Pancreas (tissue), 10 donors: ENCODE data around the gene SMCHD1. TPM values are rescaled to one million over a fixed set of nuclear protein-coding genes. Genes with fewer than 3 reads are reported as not detected.

Experiments
- ATAC-seq, 4 donors: fragments of 200-7000 bp; cut with Tn5 transposase; one replicate each; pipeline versions ENCODE4 v1.8.0 to v1.9.1; 2020; ENCODE audit warnings: mild to moderate bottlenecking in 4 of 4, moderate library complexity in 4 of 4
- DNase-seq, 6 donors: peaks; one replicate each; pipeline ENCODE4 v3.0.0-alpha.2; 2020
- FAIRE-seq: peaks from 2 replicates; lab custom pipeline; 2012; peaks lifted over from hg19 to GRCh38; lab: Jason Lieb, UNC
- H3K27ac ChIP-seq, 4 donors: fragments of 200-600 bp; sonication (generic); 1 replicate in 3 of 4; 2 replicates in 1 of 4; pipeline versions ENCODE4 v1.5.0 to v1.8.0; 2020
- H3K27me3 ChIP-seq, 4 donors: fragments of 200-600 bp; one replicate each; pipeline ENCODE4 v1.8.0; 2021
- H3K36me3 ChIP-seq, 3 donors: fragments of 200-600 bp; sonication (generic) in 1 of 3; one replicate each; pipeline versions ENCODE4 v1.5.0 to v1.8.0; 2020 to 2021
- H3K4me1 ChIP-seq, 3 donors: fragments of 200-600 bp; one replicate each; pipeline ENCODE4 v1.8.0; 2021
- H3K4me3 ChIP-seq, 4 donors: fragments of 200-600 bp; sonication (generic) in 2 of 4; one replicate each; pipeline versions ENCODE4 v1.5.0 to v1.8.0; 2020 to 2021
- H3K9me3 ChIP-seq, 4 donors: fragments of 200-600 bp; one replicate each; pipeline ENCODE4 v1.8.0; 2021
- WGBS, 2 donors: extraction: QIAGEN DNeasy Blood & Tissue Kit; methylation state at CpG; one replicate each; pipeline ENCODE4 v1.1.7; 2013; 5-methylcytosine and 5-hydroxymethylcytosine counted together
- intact Hi-C, 3 donors: fragments of 100-400 bp; cut with DNase I; formaldehyde crosslinking; loops; one replicate each; pipeline versions ENCODE4 v1.11.1 to v1.14.2; 2022
- polyA plus RNA-seq, 2 donors: library from polyadenylated mRNA; stranded (reverse); fragments of 200-250 nt; gene quantifications; one replicate each; pipeline ENCODE4 v1.2.3, GENCODE V29; 2013
- total RNA-seq, 6 donors: library from RNA; stranded (reverse); fragmentation: NEBNext Ultra II Directional in 4 of 6; extraction: Animal tissue kit (Norgen Biotek cat#: 25700) in 4 of 6; gene quantifications; one replicate each; pipeline versions ENCODE4 v1.2.1 to v1.2.4, GENCODE V29; 2021 to 2023
- TF ChIP-seq, protein P1 (sequence below), 4 donors: fragments of 200-600 bp; sonication (generic) in 3 of 4; IDR thresholded peaks; one replicate each; pipeline versions ENCODE4 v1.5.0 to v1.8.0; 2021; ENCODE audit warnings: antibody characterized with exemption in 4 of 4
- donor health status: healthy with polysubstance abuse.
- donor health status: DM: no; HTN: no; CAD: no; lungs with moderate emphysema.
- donor health status: DM: no; HTN: no; CAD: no.
- donor health status: control.
- donor health status: control.
- donor health status: Bipolar disorder and iron deficiency.
- donor health status: DM: yes; HTN: yes; CAD: no.
- donor health status: DM: no; HTN: no; CAD: no.
- donor health status: DM: no; HTN: no; CAD: no.
- donor health status: DM: yes; HTN: yes; CAD: no.

SMCHD1 gene
- total RNA-seq (10 to 100 TPM; 22.9 to 32.7 (median 26.6) TPM), polyA plus RNA-seq (10 to 100 TPM in 1 of 2 donors, 1 to 10 TPM in 1; 6.6 to 10.6 TPM)

DNA sequence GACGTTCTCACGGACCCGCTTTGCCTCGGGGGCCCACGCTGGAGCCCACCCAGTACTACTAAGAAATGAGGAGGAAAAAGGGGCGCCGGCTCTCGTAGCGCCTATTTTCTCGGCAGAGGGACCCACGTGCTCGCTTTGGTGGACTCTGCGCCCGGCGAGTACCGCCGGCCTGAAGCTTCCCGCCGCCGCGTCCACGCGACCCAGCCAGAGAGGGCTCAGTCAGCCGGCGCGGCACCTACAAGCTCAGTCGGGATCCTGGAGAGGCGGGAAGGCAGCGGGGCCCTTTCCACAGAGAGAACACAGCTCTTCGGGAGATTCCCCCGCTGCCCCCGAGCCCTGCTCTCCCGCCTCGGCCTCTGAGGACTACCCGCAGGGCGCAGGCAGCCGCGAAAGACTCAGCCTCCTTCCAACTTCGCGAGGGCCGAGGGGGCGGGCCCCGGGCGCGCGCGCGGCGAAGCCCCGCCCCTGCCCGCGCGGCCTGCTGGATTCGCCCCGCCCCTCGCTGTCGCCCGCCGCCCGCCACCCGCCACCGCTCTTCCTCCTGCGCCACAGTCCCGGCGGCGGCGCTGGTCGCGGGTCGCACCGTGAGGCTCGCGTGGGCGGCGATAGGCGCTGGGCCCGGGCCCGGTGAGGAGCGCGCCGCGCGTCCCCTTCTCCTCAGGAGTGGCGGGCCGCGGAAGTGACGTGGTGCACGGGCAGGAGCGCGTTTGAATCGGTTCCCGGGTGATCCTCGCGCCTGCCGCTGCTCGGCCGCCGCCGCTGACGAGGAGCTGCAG lies at the start of gene SMCHD1:
Gene SMCHD1 (plus strand): TSS at position 549 of the 776 bp plus-strand sequence. CDS start 350 bp downstream, outside the sequence.
- peak within 1 kb of the TSS; percentile 86 to 98 (median 93) for H3K27ac ChIP-seq
- DNase-seq (peak; percentile 85 to 95 (median 90)), ATAC-seq (peak; percentile 71 to 86 (median 82)), FAIRE-seq (no peak)
- WGBS, 2 donors = 0% methylated on average over 49 to 100 of the region's 100 CpGs
- peaks cover 0 to 16% (median 9%) of the 10 kb centered on the region in 3 donors for H3K4me1 ChIP-seq
- intact Hi-C loops = no loop called here
- TF ChIP-seq, protein P1, sequence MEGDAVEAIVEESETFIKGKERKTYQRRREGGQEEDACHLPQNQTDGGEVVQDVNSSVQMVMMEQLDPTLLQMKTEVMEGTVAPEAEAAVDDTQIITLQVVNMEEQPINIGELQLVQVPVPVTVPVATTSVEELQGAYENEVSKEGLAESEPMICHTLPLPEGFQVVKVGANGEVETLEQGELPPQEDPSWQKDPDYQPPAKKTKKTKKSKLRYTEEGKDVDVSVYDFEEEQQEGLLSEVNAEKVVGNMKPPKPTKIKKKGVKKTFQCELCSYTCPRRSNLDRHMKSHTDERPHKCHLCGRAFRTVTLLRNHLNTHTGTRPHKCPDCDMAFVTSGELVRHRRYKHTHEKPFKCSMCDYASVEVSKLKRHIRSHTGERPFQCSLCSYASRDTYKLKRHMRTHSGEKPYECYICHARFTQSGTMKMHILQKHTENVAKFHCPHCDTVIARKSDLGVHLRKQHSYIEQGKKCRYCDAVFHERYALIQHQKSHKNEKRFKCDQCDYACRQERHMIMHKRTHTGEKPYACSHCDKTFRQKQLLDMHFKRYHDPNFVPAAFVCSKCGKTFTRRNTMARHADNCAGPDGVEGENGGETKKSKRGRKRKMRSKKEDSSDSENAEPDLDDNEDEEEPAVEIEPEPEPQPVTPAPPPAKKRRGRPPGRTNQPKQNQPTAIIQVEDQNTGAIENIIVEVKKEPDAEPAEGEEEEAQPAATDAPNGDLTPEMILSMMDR (IDR thresholded peaks at IDR 0.05) = no peak
- H3K9me3 ChIP-seq = no peaks in the 10 kb centered on the region
- no peaks in the 10 kb centered on the region for H3K27me3 ChIP-seq
- H3K4me3 ChIP-seq = peak within 1 kb of the TSS; percentile 80 to 88 (median 86)
- no peaks in the 10 kb centered on the region for H3K36me3 ChIP-seq

DNA sequence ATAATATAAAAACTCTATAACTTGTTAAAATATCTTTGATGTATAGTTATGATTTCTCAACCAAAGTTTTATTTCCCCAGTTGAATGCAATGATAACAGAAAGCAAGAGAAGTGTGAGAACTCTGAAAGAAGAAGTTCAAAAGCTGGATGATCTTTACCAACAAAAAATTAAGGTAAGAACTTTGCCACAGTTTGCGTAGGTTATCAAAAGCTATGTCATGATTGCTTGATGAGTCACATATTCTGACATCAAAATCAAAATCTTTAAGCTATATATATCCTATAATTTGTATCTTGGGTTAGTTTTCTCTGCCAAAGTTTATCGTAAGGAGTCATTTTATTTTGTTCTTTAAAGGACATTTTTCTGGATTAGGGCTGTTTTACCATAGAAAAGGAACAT lies 49.2 kb upstream of the SMCHD1 start:
- H3K27me3 ChIP-seq = no peaks in the 10 kb centered on the region
- H3K36me3 ChIP-seq = no peaks in the 10 kb centered on the region
- intact Hi-C loops = no loop called here
- no peak for FAIRE-seq
- H3K4me1 ChIP-seq = peaks cover 0 to 9% (median 3%) of the 10 kb centered on the region in 3 donors
- TF ChIP-seq, protein P1 (IDR thresholded peaks at IDR 0.05) = no peak
- ATAC-seq = no peak
- DNase-seq = no peak
- 80 to 85% methylated on average over 2 of the region's 2 CpGs for WGBS, 2 donors
- H3K27ac ChIP-seq = peak overlapping the region in 1 of 4 donors; percentile 34
- H3K4me3 ChIP-seq = no peak overlapping the region
- no peaks in the 10 kb centered on the region for H3K9me3 ChIP-seq

DNA sequence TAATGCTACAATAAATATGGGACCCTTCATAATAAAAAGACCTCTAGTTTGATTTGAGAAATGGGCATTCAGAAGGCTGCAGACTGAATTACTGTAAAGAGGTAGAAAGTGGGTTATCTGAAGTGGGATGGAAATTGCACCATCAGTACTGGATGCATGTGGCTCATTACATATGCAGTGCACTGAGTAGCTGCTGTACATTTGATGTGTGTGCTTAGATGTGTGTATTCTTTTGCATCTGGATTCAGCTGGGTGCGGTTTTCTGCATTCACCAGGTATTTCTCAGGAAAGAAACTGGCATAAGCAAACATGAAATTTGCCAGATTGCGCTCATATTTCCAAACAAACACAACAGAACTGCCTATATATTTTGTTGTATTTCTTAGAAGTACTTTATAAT lies 45.9 kb upstream of the SMCHD1 start:
- 97 to 100% methylated on average over 2 of the region's 2 CpGs for WGBS, 2 donors
- TF ChIP-seq, protein P1 (IDR thresholded peaks at IDR 0.05) = no peak
- no peaks in the 10 kb centered on the region for H3K36me3 ChIP-seq
- no peaks in the 10 kb centered on the region for H3K27me3 ChIP-seq
- FAIRE-seq (no peak), ATAC-seq (no peak), DNase-seq (no peak)
- no peak overlapping the region for H3K4me3 ChIP-seq
- no peak overlapping the region for H3K27ac ChIP-seq
- peaks cover 0 to 9% (median 3%) of the 10 kb centered on the region in 3 donors for H3K4me1 ChIP-seq
- intact Hi-C loops = no loop called here
- no peaks in the 10 kb centered on the region for H3K9me3 ChIP-seq

DNA sequence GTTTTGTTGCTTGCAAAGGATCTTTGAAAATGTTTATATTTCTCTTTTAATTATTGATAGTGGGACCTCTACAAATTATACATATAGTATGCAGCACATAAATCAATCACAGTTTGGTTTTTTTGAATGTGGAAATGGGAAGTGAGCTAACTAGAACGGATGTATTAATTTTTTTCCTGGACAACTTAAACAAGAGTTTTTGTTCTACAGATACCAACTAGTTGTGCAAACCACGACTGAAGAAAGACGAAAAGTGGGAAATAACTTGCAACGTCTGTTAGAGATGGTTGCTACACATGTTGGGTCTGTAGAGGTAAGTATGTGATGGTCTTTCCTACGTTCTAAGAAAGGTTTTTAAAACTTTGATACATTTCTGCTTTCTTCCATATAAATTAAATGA lies 45.0 kb upstream of the SMCHD1 start:
- no peaks in the 10 kb centered on the region for H3K9me3 ChIP-seq
- H3K4me1 ChIP-seq = peaks cover 0 to 7% (median 3%) of the 10 kb centered on the region in 3 donors
- ATAC-seq = no peak
- 84 to 94% methylated on average over 5 of the region's 5 CpGs for WGBS, 2 donors
- TF ChIP-seq, protein P1 (IDR thresholded peaks at IDR 0.05) = no peak
- no peaks in the 10 kb centered on the region for H3K27me3 ChIP-seq
- no peaks in the 10 kb centered on the region for H3K36me3 ChIP-seq
- no peak overlapping the region for H3K4me3 ChIP-seq
- intact Hi-C loops = no loop called here
- FAIRE-seq = no peak
- no peak for DNase-seq
- no peak overlapping the region for H3K27ac ChIP-seq

DNA sequence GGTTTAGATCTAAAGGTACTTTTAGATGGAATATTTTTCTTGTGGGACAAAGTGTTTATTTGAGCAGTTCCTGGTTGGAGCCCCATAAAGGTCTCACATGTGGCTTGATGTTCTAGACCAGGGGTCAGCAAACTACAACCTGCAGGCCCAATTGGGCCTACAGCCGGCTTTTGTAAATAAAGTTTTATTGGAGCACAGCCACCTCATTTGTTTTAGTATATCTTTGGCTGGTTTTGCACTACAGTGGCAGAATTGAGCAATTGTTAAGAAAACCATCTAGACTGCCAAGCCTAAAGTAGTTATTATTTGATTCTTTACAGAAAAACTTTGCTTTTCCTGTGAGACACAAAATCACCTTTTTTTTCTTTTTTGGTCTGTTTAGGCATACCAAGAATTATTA lies 42.5 kb upstream of the SMCHD1 start:
- H3K4me3 ChIP-seq = no peak overlapping the region
- TF ChIP-seq, protein P1 (IDR thresholded peaks at IDR 0.05) = no peak
- WGBS, 2 donors = 94 to 95% methylated on average over 1 of the region's 1 CpG
- intact Hi-C loops = no loop called here
- ATAC-seq = no peak
- no peaks in the 10 kb centered on the region for H3K9me3 ChIP-seq
- no peak for DNase-seq
- FAIRE-seq = no peak
- no peaks in the 10 kb centered on the region for H3K27me3 ChIP-seq
- no peak overlapping the region for H3K27ac ChIP-seq
- no peaks in the 10 kb centered on the region for H3K36me3 ChIP-seq
- H3K4me1 ChIP-seq = no peaks in the 10 kb centered on the region
